NCI-H187 treated with DMSO at 0.1 percent for 48 hours (cell line): ENCODE results near the gene LRP5.

Experiments
- DNase-seq: peaks from one replicate; lab custom pipeline; 2025; lab: John Stamatoyannopoulos, UW

Gene LRP5

DNA sequence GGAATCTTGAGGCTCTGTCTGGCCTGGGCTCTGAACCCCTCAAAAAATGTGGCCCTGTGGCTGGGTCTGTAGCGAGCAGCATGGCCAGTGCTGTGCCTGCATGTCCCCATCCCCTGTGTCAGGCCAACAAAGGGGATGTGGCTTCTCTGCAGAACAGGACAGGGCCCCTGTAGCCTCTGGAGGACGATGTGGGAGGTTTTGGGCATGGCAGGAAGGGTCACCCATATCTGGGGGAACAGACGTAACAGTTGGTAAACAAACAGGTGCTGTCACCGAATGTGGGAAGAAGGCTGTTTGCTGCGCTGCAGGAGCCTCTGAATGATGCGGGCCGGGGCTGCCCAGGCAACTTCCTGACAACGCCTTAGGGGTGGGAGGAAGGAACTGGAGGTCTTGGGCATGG lies 35.0 kb downstream of the LRP5 start:
- DNase-seq: no peak

DNA sequence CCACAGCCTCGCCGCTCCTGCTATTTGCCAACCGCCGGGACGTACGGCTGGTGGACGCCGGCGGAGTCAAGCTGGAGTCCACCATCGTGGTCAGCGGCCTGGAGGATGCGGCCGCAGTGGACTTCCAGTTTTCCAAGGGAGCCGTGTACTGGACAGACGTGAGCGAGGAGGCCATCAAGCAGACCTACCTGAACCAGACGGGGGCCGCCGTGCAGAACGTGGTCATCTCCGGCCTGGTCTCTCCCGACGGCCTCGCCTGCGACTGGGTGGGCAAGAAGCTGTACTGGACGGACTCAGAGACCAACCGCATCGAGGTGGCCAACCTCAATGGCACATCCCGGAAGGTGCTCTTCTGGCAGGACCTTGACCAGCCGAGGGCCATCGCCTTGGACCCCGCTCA lies 35.5 kb downstream of the LRP5 start:
- DNase-seq: no peak

DNA sequence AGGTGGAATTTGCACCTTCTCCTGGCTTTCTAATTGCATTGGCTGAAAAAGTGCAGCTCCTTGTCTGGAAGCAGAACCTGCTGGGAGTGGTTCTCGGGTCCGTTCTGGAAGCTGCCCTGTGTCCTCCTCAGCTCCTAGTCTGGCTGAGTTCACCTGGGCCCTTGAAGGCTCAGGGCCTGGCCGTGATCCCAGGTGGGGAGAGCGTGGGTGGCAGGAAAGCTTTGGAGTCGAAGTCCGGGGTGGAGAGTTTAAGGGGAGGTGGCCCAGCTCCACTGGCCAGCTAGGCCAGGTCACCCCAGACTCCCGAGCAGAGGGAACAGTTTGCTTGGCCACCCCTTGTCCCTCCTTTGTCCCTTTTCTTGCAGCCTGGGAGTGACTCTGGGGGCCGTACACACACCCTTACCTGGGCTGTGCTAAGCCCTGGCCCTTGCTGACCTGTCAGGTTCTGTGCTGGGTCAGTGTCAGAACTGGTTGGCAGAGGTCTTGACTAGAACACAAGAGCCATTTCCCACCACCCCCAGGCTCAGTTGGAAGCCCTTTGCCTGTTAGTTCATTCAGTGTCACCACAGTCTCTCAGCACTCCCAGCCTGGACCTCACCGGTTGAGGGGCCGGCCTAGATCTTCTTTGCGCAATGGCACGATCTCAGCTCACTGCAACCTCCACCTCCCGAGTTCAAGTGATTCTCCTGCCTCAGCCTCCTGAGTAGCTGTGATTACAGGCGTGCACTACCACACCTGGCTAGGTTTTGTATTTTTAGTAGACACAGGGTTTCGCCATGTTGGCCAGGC lies 37.3 kb downstream of the LRP5 start:
- DNase-seq: no peak

DNA sequence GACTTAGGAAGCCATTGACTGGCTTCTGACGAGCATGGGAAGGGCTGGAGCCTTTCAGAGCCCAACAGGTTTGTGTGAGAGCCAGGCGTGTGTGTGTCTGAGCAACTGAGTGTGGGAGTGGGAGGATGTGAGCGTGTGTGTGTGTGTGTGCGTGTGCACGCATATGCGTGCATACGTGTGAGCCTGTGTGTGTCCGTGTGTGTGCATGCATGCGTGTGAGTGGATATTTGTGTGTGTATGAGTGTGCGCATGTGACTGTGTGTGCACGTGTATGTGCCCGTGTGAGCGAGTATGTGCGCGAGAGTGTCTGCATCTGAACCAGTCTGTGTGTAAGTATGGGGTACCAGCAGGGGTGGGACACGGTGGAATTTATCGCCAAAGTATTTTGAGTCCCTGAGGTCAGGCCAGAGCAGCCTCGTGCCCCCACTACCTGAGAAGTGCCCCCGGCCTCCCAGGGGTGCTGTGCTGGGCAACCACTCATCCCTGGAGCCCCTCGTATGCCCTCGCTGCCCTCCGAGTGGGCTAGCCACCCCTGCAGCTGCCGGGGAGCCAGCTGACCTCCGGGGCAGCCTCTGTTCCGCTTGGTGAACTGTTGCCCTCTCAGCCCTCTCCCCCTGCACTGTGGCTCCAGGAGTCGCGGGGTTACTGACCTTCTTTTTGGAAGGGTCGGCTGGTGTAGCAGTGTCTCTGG lies 38.5 kb downstream of the LRP5 start:
- no peak for DNase-seq

DNA sequence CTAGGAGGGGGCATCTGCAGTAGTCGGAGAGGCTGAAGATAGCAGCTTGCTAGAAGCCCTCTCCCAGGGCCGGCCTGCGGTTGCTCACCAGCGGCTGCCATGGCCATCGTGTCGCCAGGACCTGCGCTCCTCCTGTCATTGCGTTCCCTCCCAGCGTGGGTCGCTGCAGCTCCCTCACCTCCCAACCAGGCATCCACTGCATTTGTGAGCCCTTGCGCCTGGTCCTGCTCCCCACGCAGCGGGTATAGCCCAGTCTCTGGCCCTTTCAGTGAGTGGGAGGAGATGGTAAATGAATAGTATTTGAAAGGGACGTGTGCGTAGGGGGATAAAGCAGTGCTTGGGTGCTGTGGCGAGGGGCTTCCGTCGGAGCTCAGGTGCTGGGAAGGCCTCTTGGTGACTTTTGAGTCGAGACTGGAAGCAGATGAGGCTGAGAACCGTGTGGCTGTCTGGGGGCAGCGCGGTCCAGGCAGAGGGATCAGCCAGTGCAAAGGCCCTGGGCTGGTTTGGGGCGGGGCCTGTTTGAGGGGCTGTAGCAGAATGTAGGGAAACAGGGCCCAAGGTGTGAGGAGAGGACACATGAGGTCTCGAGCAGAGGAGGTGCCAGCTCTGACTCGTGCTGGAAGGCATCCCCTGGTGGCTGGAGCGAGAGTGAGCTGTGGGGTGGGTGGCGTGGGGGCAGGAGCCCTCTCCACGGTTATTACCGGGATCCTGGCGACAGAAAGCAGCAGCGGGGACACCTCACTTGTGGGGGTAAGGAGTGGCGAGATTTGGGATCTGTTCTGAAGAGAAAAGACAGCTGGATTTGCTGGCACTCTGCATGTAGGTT lies 39.3 kb downstream of the LRP5 start:
- no peak for DNase-seq

DNA sequence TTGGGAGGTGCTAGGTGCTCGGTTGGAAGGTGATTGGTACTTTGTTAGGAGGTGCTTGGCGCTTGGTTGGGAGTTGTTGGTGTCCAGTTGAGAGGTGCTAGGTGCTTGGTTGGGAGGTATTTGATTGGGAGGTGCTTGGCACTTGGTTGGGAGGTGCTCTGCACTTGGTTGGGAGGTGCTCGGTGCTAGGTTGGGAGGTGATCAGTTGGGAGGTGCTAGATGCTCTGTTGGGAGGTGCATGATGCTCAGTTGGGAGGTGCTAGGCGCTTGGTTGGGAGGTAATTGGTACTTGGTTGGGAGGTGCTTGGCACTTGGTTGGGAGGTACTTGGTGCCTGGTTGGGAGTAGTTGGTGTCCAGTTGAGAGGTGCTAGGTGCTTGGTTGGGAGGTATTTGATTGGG lies 40.2 kb downstream of the LRP5 start:
- no peak for DNase-seq

DNA sequence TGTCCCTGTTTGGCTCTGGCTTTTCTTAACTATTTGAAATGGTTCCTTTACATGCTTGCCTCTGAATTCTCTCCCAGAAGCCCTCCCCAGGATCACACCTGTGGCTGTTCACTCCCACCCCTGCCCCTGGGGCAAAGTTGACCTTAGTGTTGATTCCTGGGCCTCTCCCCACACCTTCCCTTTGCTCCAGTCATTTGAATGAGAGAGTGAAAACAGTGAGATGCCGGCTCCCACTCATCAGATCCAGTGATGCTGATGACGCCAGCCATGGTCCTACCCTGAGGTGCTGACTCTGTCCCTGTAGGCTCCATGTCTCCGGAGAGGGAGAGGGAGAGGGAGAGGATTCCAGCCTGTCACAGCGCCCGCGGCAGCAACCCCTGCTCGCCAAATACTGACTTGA lies 40.7 kb downstream of the LRP5 start:
- no peak for DNase-seq

DNA sequence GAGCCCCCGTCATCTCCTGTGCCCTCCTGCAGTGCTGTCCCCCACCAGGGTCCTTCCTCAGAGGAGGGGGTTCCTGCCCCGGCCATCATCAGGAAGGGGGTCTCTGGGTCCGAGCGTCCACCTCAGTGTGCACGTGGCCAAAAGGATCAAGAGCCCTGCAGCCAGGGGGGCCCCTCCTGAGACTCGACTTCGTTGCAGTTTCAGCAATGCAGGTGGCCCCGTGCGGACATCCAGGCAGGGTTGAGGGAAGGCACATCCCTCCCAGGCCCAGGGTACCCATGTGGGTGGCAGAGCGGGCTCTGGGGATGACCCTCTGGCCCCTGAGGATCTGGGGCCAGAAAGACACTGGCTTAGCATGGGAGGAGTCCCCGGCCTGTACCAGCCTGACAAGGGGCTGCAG lies 41.3 kb downstream of the LRP5 start:
- no peak for DNase-seq

DNA sequence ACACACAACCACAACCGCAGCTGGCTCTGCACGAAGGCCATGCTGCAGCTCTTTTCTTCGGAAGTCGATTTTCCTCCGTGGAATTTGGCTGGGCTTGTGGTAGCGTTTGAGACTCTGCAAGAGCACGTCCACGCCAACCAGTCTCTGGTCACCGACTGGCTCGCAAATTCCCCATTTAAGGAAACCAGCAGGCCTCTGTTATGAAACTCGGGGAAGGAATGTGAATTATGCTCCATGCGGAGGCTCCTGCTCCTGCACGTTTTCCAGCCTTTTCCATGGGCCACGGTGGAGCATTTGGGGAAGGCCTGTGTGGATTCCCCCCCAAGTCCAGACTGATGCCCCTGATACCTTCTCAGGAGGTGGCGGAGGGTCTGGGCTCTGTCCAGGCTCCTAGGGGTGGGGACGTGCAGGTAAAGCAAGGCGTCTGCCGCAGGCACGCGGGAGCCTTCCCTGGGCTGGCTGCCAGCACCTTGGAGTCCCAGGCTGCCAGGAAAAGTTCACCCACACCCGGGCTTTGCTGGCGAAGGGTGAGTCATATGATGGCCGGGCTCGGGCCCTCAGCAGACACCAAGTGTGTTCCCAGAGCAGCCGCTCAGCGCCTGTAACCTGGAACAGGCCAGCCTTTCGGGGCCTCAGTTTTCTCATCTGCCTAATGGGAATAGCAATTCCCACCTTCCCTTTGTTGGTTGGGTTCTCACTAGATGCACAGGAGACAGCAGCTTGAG lies 41.9 kb downstream of the LRP5 start:
- DNase-seq: no peak

DNA sequence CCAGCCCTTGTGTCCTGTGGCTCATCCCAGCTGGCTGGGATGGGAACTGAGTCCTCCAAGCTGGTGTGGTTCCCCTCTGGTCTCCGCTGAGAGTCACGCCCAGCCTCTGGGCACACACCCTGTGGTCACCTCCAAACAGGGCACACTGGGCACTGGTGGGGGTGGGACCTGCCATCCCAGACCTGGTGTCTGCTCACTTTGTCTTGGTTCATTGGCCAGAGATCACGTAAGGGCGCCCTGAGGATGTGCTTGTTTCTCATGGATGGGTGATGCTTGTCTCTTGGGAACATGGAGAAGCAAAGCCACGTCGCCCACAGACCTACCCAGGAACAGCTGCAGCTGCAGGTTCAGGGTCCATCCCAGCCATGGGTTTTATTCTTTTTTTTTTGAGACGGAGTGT lies 43.1 kb downstream of the LRP5 start:
- DNase-seq: no peak

DNA sequence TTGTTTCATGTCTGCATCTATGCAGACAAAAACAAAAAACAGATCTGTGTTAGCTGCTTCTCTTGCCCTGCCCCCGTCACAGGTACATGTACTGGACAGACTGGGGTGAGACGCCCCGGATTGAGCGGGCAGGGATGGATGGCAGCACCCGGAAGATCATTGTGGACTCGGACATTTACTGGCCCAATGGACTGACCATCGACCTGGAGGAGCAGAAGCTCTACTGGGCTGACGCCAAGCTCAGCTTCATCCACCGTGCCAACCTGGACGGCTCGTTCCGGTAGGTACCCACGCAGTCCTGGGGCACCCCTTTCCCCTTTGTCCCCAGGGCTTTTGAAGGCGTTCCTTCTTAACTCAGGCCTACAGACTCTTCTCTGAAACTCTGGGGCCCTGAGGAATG lies 45.2 kb downstream of the LRP5 start:
- DNase-seq: no peak

DNA sequence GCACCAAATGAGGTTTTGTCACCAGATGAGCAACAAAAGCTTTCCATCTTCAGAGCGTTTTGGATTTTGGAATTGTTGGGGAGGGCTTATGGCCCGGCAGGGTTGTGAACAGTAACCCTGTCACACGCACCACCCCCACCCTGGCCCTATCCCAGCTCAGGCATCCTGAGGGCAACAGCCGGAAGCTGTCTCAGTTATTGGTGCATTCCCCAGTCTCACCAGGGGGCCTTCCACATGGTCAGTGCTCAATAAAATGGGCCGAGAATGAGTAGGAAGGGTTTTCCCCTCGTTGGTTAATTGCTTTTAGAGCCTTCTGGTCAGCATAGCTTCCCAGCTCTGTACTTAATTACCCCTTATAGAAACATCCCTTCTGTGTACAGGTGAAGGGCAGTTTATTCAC lies 46.0 kb downstream of the LRP5 start:
- no peak for DNase-seq

DNA sequence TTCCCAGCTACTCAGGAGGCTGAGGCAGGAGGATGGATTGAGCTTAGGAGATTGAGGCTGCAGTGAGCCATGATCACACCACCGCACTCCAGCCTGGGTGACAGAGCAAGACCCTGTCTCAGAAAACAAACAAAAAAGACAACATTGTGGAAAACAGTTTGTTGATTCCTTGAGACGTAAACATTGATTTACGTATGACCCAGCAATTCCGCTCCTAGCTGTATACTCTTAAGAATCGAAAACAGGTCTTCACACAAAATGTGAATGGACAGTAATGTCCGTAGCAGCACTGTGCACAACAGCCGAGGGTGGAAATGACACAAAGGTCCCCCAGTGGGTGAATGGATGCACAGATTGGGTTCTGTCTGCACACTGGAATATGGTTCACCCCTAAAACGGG lies 49.3 kb downstream of the LRP5 start:
- no peak for DNase-seq

DNA sequence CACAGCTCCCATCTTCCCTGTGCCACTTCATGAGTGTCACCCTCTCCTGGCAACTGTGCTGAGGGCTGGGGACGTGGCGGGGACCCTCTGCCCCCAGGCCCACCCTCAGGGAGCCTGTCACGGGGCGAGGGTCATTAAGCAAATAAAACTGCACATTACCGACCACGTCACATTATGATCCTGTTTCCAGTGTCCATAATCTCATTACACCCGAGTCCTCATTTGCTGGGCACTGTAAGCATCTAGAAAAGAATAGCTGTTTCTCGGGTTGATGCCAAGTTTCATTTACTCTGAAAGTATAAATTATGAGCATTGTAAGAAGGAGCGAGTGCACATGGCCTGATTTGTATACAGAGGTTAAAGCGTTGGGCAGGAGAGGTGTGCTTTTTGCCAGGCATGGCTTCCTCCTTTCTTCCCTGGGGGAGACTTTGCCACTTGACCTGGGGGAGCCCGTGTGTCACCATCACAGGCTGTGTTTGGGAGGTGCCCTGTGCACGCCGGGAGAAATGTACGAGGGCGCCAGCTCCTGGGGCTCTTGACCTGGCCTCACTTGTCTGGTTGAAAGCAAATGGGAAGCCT lies 50.5 kb downstream of the LRP5 start:
- DNase-seq: no peak

DNA sequence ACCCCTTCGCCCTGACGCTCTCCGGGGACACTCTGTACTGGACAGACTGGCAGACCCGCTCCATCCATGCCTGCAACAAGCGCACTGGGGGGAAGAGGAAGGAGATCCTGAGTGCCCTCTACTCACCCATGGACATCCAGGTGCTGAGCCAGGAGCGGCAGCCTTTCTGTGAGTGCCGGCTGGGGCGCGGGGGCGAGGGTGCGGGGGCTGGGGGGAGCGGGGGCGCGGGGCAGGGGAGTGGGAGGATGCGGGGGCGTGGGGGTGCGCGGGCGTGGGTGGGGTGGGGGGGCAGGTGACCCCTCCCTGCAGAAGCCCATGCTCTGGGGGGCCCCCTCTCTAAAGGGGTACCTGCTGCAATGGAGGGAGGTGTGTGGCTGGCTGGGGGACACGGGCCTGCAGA lies 51.4 kb downstream of the LRP5 start:
- no peak for DNase-seq

DNA sequence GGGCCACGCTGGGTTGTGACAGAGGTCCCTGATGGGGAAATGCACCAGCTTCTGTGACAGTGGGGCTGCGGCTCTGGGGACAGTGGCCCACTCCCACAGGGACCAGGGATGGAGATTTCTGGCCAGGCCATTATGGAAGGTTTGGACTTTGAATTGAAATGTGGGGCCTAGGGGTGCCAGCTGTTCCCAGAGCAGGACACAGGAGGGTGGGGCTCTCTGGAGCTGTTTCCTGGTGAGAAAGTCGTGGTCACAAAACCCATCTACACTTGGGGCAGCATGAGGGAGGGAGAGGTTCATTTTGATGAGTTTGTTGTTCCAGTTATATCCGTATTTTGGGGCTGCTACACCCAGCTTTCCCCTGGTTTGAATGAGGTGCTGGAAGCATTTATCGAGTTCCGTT lies 52.2 kb downstream of the LRP5 start:
- DNase-seq: no peak

DNA sequence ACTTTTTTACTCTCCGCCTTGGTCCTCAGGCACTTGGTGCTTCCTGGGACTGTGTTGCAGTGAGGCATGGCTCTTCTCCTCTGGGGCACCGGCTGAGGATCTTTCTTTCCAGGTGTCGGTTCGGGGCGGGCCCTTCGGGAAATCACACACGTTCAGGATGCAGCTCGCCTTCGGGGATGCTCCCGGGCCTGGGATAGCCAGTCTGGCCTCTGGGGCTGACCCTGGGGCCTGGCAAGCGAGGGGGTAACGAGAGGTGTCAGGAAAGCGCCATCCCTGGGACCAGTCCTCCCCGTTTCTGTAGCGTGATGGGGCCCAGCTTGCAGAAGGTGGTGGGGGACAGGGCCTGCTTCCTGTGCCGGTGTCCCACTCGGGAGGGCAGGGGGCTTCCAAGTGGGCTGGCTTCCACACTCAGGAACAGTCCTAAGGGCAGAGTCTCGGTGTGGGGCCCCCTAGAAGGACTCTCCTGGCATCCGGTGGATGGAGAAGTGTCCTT lies 53.6 kb downstream of the LRP5 start:
- DNase-seq: no peak

DNA sequence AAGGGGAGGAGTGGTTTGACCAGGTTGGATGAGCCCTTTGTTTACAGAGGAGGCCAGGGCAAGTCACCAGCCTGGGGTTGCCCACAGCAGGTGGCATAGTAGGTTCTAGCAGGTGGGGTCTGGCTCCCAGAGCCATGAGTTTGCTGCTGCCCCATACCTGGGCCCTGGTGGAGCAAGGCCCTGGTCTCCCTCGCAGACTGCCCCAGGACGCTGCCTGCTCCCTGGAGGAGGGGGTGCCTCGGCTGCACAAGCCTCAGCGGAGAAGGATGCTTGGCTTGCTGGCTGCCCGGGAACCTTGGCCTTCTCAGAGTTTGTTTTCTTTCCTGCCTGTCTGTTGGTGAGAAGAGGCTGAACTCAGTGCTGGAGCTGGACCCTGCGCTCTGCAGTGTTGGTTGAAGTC lies 54.9 kb downstream of the LRP5 start:
- no peak for DNase-seq

DNA sequence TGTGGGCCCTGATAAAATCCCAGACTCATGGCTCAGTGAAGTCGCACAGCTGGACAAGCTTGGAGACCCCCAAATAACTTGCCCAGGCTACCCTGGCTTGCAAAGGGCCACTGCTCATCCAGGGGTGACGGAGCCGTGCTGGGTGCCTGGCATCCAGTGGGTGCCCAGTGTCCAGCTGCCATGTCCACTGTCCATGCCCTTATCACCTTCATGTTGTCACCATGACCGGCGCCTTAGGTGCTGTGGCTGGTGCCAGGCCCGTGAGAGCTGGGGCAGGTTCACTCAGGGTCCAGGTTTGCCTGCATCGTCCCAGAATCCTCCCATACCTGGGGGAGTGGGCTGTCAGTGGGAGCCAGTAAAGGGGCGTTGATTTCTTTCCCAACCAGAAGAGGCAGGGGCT lies 57.4 kb downstream of the LRP5 start:
- DNase-seq: no peak

DNA sequence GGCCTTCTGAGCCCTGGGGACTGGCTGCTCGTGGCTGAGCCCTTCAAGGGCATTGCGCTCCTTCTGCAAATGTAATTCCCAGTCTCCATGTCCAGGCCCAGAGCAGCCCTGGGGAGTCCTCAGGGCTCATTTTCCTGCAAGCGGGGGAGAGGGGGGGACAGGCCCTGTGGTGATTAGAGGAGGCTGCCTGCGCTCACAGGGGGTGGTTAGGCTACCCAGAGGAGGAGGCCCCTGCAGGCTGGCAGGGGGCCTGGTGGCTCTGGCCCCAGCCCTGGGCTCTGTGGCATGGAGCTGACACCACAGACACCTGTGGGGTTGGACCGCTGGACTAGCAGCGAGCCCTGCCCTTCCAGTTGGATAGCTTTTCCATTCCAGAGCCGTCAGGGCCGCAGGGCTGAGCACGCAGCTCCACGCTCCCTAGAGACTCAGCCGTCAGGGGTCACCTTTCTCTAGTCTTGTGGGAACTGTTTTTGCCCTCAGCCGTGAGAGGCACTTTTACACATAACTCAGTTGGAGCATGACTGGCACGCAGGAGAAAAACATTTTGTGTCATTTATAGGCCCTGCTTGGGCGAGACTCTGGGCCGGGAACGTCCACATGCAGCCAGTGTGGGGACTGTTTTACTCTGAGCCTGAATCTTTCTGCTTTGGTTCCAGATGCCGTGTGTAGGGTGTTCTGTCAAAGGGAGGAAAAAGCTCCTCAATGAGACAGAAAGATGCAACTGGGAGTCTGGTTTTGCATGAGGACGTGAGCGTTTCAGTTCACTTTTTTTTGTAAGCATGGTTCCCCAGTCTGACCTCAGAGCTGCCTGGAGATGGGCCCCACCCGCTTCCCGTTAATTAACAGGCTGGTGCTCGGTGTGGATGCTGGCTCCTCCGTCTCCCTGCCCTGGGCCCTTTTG lies 58.1 kb downstream of the LRP5 start:
- DNase-seq: no peak
